ENCODE measurements around the gene HSF4. TPM values are rescaled to one million over a fixed set of nuclear protein-coding genes. Genes with fewer than 3 reads are reported as not detected.

Gene HSF4
- total RNA-seq, 1 experiment from 2014 or later: 38.6 TPM

GRCh38 chr16:67194260-67194659 is 29.7 kb downstream of the HSF4 start:
- TF ChIP-seq TCF7L2 (IDR thresholded peaks at IDR 0.05; ENCODE audit: low read depth, low read length) (no peak), POLR2AphosphoS5 (IDR thresholded peaks at IDR 0.05; ENCODE audit: low read depth, low read length) (no peak), REST (IDR thresholded peaks at IDR 0.05; ENCODE audit: insufficient read depth in 1 of 2, low read depth in 2 of 2, low read length in 1 of 2) (no peak)
- intact Hi-C loops (cut with micrococcal nuclease; ENCODE audit: unreplicated experiment): no loop called here
- ChIA-PET CTCF (no interaction called here), POLR2A (no interaction called here)
- H3K36me3 ChIP-seq (ENCODE audit: control insufficient read depth, insufficient read depth, low read length): peaks cover 17% of the 10 kb centered on the region
- H3K9me3 ChIP-seq (ENCODE audit: control insufficient read depth, insufficient read depth, low read depth, low read length): no peaks in the 10 kb centered on the region
- no TSS peak for BruUV-seq (replicated peaks)
- ATAC-seq: no peak
- peaks cover 23% of the 10 kb centered on the region for H3K4me1 ChIP-seq (ENCODE audit: control insufficient read depth, insufficient read depth, low read length)
- H3K27me3 ChIP-seq (ENCODE audit: control insufficient read depth, insufficient read depth, low read length): no peaks in the 10 kb centered on the region
- in situ Hi-C loops (cut with HindIII; ENCODE audit: low pct_unique_long_range_greater_than_20kb, low sequenced_read_pairs): no loop called here
- no peak overlapping the region for H3K4me3 ChIP-seq (ENCODE audit: low read depth in 2 of 2, low read length in 2 of 2)
- DNase-seq (ENCODE audit: low read depth, low spot score): no peak
- H3K27ac ChIP-seq (ENCODE audit: low read length): no peak overlapping the region

- BruUV-seq (replicated peaks): no TSS peak
- in situ Hi-C loops (cut with HindIII; ENCODE audit: low pct_unique_long_range_greater_than_20kb, low sequenced_read_pairs) (no loop called here), intact Hi-C loops (cut with micrococcal nuclease; ENCODE audit: unreplicated experiment) (no loop called here)
- no peak for DNase-seq (ENCODE audit: low read depth, low spot score)
- no peak overlapping the region for H3K4me3 ChIP-seq (ENCODE audit: low read depth in 2 of 2, low read length in 2 of 2)
- TF ChIP-seq SIN3A (IDR thresholded peaks at IDR 0.05; ENCODE audit: borderline replicate concordance, insufficient read depth, low read depth, low read length) (no peak), TCF7L2 (IDR thresholded peaks at IDR 0.05; ENCODE audit: low read depth, low read length) (no peak), REST (IDR thresholded peaks at IDR 0.05; ENCODE audit: insufficient read depth in 1 of 2, low read depth in 2 of 2, low read length in 1 of 2) (no peak), POLR2AphosphoS5 (IDR thresholded peaks at IDR 0.05; ENCODE audit: low read depth, low read length) (no peak), CTCF (IDR thresholded peaks at IDR 0.05) (no peak)
- H3K27me3 ChIP-seq (ENCODE audit: control insufficient read depth, insufficient read depth, low read length): no peaks in the 10 kb centered on the region
- H3K27ac ChIP-seq (ENCODE audit: low read length): no peak overlapping the region
- ChIA-PET CTCF (no interaction called here), POLR2A (interaction anchor here (0.7 kb wide), 1 partner anchor 640 kb away, joined by 4 read pairs; no protein-coding TSS in a partner anchor)
- H3K9me3 ChIP-seq (ENCODE audit: control insufficient read depth, insufficient read depth, low read depth, low read length): no peaks in the 10 kb centered on the region
- ATAC-seq: no peak
- H3K4me1 ChIP-seq (ENCODE audit: control insufficient read depth, insufficient read depth, low read length): peaks cover 19% of the 10 kb centered on the region
- H3K36me3 ChIP-seq (ENCODE audit: control insufficient read depth, insufficient read depth, low read length): peaks cover 17% of the 10 kb centered on the region
Observed at GRCh38 chr16:67195676-67196075, 31.1 kb downstream of the HSF4 start.

Data from Panc1 (cell line).